NCI-H1092 (cell line): ENCODE data around the gene OVCH1.

Source experiments
- DNase-seq: peaks from one replicate; lab custom pipeline; 2025; lab: John Stamatoyannopoulos, UW

OVCH1 gene, protein sequence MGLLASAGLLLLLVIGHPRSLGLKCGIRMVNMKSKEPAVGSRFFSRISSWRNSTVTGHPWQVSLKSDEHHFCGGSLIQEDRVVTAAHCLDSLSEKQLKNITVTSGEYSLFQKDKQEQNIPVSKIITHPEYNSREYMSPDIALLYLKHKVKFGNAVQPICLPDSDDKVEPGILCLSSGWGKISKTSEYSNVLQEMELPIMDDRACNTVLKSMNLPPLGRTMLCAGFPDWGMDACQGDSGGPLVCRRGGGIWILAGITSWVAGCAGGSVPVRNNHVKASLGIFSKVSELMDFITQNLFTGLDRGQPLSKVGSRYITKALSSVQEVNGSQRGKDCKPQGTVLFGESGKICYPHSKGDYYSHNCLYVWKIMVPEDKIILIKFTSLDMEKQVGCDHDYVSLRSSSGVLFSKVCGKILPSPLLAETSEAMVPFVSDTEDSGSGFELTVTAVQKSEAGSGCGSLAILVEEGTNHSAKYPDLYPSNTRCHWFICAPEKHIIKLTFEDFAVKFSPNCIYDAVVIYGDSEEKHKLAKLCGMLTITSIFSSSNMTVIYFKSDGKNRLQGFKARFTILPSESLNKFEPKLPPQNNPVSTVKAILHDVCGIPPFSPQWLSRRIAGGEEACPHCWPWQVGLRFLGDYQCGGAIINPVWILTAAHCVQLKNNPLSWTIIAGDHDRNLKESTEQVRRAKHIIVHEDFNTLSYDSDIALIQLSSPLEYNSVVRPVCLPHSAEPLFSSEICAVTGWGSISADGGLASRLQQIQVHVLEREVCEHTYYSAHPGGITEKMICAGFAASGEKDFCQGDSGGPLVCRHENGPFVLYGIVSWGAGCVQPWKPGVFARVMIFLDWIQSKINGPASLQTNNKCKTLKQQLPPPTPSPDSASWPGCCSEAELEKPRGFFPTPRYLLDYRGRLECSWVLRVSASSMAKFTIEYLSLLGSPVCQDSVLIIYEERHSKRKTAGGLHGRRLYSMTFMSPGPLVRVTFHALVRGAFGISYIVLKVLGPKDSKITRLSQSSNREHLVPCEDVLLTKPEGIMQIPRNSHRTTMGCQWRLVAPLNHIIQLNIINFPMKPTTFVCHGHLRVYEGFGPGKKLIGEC

DNA sequence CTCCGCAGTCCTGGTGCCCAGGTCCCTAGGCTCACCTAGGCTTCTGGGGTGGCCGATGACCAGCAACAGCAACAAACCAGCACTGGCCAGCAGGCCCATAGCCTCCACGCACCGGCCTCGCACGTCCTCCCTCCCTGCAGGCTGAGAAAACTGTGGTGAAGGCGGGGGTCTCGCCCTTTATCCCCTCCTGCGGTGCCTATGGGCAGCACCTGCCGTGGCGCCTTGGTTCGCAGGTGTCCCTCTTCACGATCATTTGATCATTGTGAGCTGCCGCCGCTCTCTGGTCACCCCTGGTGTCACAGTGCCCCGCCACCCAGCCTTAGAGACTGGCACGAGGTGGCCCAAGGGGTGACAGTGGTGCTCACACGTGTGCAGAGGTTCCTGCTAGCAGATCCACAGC, at the start of gene OVCH1:
Gene OVCH1 (minus strand): TSS at position 99 of the 400 bp plus-strand sequence. CDS start 0 bp downstream, at position 99.
- DNase-seq: no peak

GRCh38 chr12:29547151-29547632, 49.7 kb upstream of the OVCH1 start:
- DNase-seq: no peak

GRCh38 chr12:29546000-29546399, 48.5 kb upstream of the OVCH1 start:
- no peak for DNase-seq

DNA sequence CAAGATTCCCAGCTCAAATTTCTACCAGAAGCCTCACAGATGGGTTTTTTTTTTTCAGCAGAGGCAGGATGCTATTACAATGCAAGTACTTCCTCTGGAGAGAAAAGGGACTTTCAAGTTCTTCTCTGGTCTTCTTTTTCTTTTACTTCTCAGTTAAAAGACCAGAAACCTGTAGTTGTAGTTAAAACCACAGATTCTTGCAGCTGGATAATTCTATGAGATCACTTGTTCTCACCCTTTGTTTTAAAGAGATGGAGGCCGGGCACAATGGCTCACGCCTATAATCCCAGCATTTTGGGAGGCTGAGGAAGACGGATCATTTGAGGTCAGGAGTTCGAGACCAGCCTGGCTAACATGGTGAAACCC, 47.6 kb upstream of the OVCH1 start:
- no peak for DNase-seq

DNA sequence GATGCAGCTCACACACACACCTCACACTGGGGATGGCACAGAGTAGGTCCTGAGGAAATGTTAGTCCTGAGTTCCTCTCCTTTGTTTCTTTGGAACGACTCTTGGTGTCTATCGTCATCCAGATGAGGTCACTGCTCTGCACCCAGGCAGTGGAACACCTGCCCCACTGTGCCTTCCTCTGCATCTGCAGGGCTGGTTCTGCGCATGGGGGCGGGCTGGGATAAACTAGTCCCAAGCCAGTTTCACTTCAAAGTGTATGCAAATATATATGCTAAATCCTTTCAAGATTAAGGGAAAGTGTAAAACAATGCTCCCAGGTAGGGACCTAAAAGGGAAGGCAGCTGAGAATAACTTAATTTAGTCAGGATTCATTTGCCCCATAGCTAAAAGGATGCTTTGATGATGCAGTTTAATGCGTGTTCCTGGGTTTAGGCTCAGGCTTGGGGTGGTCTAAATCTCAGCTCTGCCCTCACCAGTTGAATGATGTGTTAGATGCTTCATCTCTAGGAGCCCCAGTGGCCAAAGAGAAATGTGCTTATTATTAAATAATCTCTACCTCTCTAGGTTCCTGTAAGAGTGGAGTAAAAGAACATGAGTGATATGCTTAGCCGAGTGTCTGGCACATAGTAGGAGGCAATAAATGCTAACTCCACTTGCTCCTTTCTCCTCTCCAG, 47.1 kb upstream of the OVCH1 start:
- DNase-seq: no peak

DNA sequence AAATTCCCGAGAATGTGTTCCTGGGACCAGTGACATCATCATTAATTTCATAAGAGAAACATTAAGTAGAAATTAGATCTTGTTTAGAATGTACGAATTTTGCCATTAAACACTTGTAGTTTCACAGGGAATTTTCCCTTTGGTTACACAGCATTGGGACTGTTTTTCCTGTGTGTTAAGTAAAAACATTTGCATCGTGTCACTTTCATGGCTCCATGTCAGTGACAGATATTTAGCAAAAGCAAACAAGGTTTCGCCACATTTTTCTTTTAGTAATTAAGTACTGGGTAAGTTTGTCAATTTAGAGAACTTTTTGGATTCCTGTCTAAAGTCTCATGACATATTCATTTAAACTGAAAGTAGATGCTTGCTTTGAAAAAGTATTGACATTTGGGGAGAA, 45.5 kb upstream of the OVCH1 start:
- no peak for DNase-seq

DNA sequence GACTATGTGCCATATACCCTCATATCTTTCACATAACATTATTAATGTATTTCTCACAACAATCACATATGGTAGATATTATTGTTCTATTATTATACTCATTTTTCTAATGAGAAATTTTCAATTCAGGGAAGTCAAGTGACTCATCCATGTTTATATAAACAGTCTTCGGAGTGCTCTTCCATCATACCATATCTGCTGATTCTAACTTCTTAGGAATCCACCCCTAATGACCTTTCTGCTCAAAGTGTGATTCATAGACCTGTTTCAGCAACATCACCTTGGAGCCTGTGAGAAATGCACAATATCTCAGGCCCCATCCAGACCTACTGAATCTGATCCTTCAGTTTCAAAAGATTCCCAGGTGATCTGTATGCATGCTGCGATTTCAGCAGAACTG, 39.8 kb upstream of the OVCH1 start:
- no peak for DNase-seq

DNA sequence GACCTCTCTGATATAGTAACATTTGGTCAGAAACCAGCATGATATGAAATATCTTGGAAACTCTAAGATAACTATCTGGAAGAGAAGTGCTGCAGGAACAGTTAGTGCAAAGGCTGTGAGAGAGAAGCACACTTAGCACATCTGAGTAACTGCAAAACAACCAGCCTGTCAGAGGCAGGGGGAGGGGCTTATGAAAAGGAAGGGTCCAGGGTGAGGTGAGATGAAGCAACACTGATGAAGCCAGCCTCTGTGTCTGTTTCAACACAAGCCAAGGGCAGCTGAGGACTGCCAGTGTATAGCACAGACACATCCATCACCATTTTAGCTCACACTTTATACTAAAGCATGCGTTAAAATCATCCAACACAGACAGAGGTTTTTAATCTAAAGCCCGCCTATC, 37.4 kb upstream of the OVCH1 start:
- DNase-seq: no peak

DNA sequence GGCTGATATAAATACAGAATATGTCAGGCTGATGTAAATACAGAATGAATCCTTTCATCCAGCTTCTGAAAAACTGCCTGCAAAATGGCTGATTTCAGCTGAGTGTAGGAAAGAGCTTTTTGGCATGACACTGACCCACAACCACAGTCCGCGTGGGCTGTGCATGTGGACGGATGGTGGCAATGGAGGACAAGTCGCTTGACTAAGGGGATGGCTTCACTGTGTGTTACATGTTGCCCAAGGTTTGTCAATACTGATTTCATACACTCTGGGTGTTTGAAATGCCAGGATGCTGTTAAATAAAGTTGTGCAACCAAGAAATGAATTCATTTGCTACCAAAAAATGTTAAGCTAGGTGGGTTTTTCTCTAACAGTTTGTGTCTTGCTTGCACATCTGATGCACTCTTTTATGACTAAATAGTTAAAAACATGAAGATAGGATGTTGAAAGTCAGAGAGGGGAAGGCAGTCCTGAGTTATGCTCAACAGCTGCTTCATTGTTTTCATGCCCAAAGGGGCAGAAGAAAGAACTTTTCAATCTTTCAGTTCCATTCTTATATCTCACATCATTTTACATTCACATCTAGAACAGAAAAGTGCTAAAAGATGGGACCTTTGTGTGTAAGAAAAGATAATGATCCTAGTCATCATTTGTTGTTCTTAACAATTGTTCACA, 36.5 kb upstream of the OVCH1 start:
- no peak for DNase-seq

DNA sequence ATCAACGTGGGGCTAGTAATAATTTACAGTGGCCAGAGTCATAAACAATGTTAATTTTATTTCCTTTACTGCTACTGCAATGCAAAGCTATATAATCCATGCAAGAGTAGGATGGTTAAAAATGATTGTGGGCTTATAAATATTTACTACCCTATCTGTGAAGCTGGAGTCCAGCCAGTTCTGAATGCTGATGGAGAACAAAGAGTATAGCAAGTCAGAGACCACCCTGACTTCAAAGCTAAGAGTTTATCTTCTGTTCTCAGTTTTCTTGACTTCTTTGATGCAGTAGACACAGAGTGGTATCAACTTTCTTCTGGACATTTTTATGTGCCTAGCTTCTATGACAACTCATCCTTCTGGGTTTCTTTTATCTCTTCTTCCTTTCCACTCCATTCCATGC, 34.0 kb upstream of the OVCH1 start:
- no peak for DNase-seq

DNA sequence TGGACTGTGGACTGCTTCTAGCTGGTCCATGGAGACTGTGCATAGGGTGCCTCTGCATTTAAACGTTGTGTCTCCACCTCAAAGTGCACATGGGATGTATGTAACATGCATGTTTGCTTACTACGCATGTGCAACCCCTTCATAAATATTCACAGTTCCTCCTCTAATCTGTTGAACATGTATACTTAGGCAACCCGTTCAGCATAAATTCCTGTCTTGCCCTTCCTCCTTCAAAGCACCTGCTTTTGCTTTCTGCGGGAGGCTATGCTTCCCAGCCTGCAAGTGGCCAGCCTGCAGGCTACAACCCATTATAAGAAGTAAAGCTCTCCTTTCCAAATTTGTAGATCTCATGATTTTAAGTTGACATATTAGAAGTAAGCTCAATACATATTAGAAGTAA, 33.0 kb upstream of the OVCH1 start:
- no peak for DNase-seq

- no peak for DNase-seq
Measured at GRCh38 chr12:29528161-29528560, 30.7 kb upstream of the OVCH1 start.

DNA sequence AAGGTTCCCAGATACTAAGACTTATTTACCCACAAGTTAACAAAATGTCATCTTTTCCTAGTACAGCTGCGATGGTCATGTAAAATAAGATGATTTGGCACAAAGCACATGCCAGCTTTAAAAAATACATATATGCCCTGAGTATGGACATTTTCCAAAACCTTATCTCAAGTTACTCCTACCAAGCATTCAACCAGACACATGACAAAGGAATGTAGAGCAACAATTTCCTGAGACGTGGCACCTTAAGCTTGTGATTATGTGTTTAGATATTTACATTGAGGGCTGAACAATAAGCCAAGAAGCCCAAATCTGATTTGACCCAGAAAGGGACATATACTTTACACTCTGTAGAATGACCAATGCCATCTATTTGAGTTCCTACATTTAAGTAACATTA, 24.5 kb upstream of the OVCH1 start:
- no peak for DNase-seq

- DNase-seq: no peak
Measured at GRCh38 chr12:29519585-29520182, 22.2 kb upstream of the OVCH1 start.

DNA sequence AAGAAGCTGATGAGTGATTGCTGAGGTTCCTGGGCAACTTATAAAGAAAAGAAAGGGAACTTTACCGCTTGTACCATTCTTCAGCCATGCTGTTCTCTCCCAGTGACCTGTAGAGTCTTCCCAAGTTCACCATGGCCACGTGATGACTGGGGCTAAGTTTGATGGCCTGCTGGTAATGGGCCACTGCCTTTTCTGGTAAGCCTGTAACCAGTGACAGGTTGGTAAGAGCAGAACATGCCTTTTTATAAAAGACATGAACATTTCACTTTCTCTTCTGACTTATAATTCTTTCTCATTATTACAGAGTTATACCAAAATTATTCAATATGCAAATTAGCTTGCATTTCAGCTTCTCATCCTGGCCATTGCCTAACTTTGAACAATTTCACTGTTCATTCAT, 20.9 kb upstream of the OVCH1 start:
- no peak for DNase-seq

GRCh38 chr12:29517264-29517663, 19.8 kb upstream of the OVCH1 start:
- no peak for DNase-seq

- DNase-seq: no peak
Measured at GRCh38 chr12:29516431-29516875, 19.0 kb upstream of the OVCH1 start.

DNA sequence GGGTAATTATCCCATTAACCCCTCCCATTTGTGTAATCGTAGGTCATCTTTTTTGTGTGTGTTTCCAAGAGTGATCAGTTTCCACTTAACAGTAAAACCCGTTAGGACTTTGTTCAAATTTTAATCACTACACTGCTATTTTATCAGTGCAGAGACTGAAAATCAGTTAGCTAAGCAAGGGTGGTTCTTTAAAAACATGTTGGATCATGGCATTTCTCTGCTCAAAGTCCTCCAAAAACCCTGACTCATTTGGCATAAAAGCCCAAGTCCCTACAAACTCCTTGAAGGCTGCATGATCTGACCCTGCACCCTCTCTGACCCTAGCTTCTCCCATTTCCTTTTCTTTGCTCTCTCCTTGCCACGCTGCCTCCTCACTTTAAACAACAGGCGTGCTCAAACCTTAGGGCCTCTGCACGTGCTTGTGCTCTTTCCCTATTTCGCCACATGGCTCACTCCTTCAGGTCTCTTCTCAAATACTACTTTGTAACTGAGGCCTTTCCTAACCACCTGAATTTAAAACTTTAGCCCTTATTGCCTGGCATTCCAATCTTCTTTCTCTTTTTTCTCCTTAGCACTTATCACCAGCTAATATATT, 13.2 kb upstream of the OVCH1 start:
- no peak for DNase-seq

DNA sequence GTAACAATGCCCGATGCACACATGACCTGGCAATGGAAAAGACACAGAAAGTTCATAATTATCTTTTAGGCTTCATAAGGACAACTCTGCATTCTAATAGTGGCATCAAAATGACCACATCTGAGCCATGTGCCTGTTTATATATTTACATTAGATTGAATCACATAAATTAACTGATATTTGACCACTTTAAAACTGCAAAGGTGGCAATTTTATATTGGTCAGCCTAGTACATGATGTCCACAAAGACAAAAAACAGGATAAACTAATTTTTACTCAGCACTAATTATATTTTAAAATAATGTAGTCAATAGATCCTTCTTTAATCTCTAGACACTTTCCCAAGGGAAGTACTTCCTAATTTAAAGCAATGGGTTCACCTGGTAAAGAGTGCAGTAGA, 12.0 kb upstream of the OVCH1 start:
- no peak for DNase-seq

DNA sequence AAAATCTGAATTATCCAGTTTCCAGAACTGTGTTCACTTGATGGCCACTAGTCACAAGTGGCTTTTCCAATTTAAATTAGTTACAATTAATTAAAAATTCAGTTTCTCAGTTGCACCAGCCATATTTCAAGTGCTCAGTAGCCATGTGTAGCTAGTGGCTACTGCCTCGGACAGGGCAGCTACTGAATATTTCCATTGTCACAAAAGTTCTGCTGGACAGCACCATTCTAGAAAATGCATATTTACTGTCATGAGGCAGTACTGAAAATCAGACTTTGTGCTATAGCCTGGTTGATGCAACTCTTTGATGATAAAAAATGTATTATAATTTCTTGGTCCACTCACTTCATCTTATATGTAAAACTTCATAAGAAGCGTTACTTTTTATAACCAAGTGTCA, 11.5 kb upstream of the OVCH1 start:
- DNase-seq: no peak

GRCh38 chr12:29505122-29505521, 7.6 kb upstream of the OVCH1 start:
- no peak for DNase-seq
